B cell (primary cell): ENCODE data around the gene AP1M1. TPM values are rescaled to one million over a fixed set of nuclear protein-coding genes. Genes with fewer than 3 reads are reported as not detected.

Experiments used
- ATAC-seq: fragments of 200-7000 bp; cut with Tn5 transposase; one replicate; pipeline ENCODE4 v1.10.0; 2021; ENCODE audit warnings: low read depth, mild to moderate bottlenecking, moderate number of reproducible peaks, moderate library complexity
- CTCF ChIA-PET: fragments of 350-600 bp; sonication (Branson Sonifier 250); formaldehyde crosslinking; loops from one replicate; lab custom pipeline; 2021; ENCODE audit warnings: antibody characterized with exemption, inconsistent platforms; lab: Charles Lee
- POLR2A ChIA-PET: fragments of 350-600 bp; sonication (Branson Sonifier 250); formaldehyde crosslinking; loops from one replicate; lab custom pipeline; 2021; ENCODE audit warnings: antibody characterized with exemption; lab: Charles Lee
- DNase-seq: peaks from one replicate; pipeline ENCODE4 v3.0.0; 2013
- H2AFZ ChIP-seq: 2 replicates; pipeline ENCODE4 v1.6.1; 2012; ENCODE audit warnings: mild to moderate bottlenecking, low read depth, low read length; ENCODE audit not compliant: insufficient read depth, poor library complexity, severe bottlenecking
- H3K27ac ChIP-seq, 2 donors: 1 replicate in 1 of 2; 2 replicates in 1 of 2; pipeline ENCODE4 v1.5.1; 2012 to 2013; ENCODE audit warnings: low read length in 2 of 2, mild to moderate bottlenecking in 2 of 2, moderate library complexity in 1 of 2
- H3K27me3 ChIP-seq, 4 experiments: fragments of 200-600 bp in 1 of 4; sonication (generic) in 1 of 4; replicated peaks in 1 of 4; 1 replicate in 2 of 4; 2 replicates in 2 of 4; pipeline versions ENCODE4 v1.6.1 to v1.7.0; 2013 to 2016; ENCODE audit warnings: low read length in 3 of 4, mild to moderate bottlenecking in 2 of 4, mixed read lengths in 1 of 4, moderate library complexity in 1 of 4; ENCODE audit not compliant: insufficient read depth in 4 of 4, control insufficient read depth in 3 of 4; ENCODE audit errors: control extremely low read depth in 1 of 4
- H3K36me3 ChIP-seq, 2 experiments: replicated peaks in 1 of 2; 1 replicate in 1 of 2; 2 replicates in 1 of 2; pipeline versions ENCODE4 v1.6.1 to v1.7.1; 2013; ENCODE audit warnings: low read length in 1 of 2; ENCODE audit not compliant: insufficient read depth in 2 of 2, control insufficient read depth in 1 of 2; ENCODE audit errors: control extremely low read depth in 1 of 2, extremely low read depth in 1 of 2
- H3K4me1 ChIP-seq, 2 donors: fragments of 200-600 bp in 1 of 2; sonication (generic) in 1 of 2; 1 replicate in 1 of 2; 2 replicates in 1 of 2; pipeline versions ENCODE4 v1.5.1 to v1.6.1; 2013 to 2017; ENCODE audit warnings: low read length in 2 of 2; ENCODE audit not compliant: control insufficient read depth in 2 of 2, insufficient read depth in 2 of 2
- H3K4me2 ChIP-seq: replicated peaks from 2 replicates; pipeline ENCODE3; 2012; ENCODE audit warnings: mild to moderate bottlenecking, low read depth, low read length; ENCODE audit not compliant: poor library complexity, severe bottlenecking
- H3K4me3 ChIP-seq, 5 experiments: fragments of 200-600 bp in 1 of 5; sonication (generic) in 1 of 5; 1 replicate in 3 of 5; 2 replicates in 2 of 5; pipeline versions ENCODE4 v1.5.1 to v1.7.0; 2011 to 2016; ENCODE audit warnings: low read length in 4 of 5, mild to moderate bottlenecking in 4 of 5, low read depth in 2 of 5, control low read depth in 1 of 5, moderate library complexity in 1 of 5; ENCODE audit not compliant: insufficient read depth in 1 of 5; ENCODE audit errors: control extremely low read depth in 1 of 5, extremely low read depth in 1 of 5
- H3K79me2 ChIP-seq: fragments of 200-600 bp; sonication (generic); one replicate; pipeline ENCODE4 v1.6.0; 2016; ENCODE audit warnings: low read length; ENCODE audit not compliant: control insufficient read depth, insufficient read depth
- H3K9ac ChIP-seq: fragments of 200-600 bp; sonication (generic); 2 replicates; pipeline ENCODE4 v1.6.1; 2017; ENCODE audit warnings: mild to moderate bottlenecking, low read length, moderate library complexity
- H3K9me3 ChIP-seq, 3 donors: one replicate each; pipeline versions ENCODE4 v1.6.1 to v1.7.1; 2013; ENCODE audit warnings: low read length in 2 of 3; ENCODE audit not compliant: control insufficient read depth in 2 of 3, insufficient read depth in 1 of 3; ENCODE audit errors: control extremely low read depth in 1 of 3
- H4K20me1 ChIP-seq: 2 replicates; pipeline ENCODE4 v1.6.0; 2012; ENCODE audit warnings: mild to moderate bottlenecking, low read length; ENCODE audit not compliant: insufficient read depth, control insufficient read depth, poor library complexity, severe bottlenecking
- H3K27ac Mint-ChIP-seq: one replicate; pipeline ENCODE4 v1.8.0; 2021; ENCODE audit warnings: mixed read lengths
- H3K27me3 Mint-ChIP-seq: one replicate; pipeline ENCODE4 v1.8.0; 2021; ENCODE audit warnings: mixed read lengths
- H3K4me1 Mint-ChIP-seq: one replicate; pipeline ENCODE4 v1.8.0; 2021; ENCODE audit warnings: mixed read lengths
- H3K4me3 Mint-ChIP-seq: one replicate; pipeline ENCODE4 v1.8.0; 2021; ENCODE audit warnings: mixed read lengths
- H3K9me3 Mint-ChIP-seq: one replicate; pipeline ENCODE4 v1.8.0; 2022; ENCODE audit warnings: mixed read lengths; ENCODE audit not compliant: insufficient read depth
- CTCF ChIP-seq: fragments of 200-600 bp; IDR thresholded peaks from one replicate; pipeline ENCODE4 v1.8.0; 2022; ENCODE audit warnings: antibody characterized with exemption, mild to moderate bottlenecking
- EZH2 ChIP-seq: IDR thresholded peaks from 2 replicates; pipeline ENCODE4 v1.6.1; 2012; ENCODE audit warnings: borderline replicate concordance, low read depth, mild to moderate bottlenecking, moderate library complexity, low read length; ENCODE audit not compliant: insufficient read depth, poor library complexity, severe bottlenecking
- WGBS: methylation state at CpG from one replicate; pipeline ENCODE4 v1.1.5; 2013; ENCODE audit warnings: missing lambda C conversion rate; ENCODE audit not compliant: insufficient coverage; 5-methylcytosine and 5-hydroxymethylcytosine counted together
- intact Hi-C: fragments of 100-400 bp; cut with micrococcal nuclease; formaldehyde crosslinking; loops from one replicate; pipeline ENCODE4 v1.10.0; 2022
- polyA plus RNA-seq: library from polyadenylated mRNA; depleted of rRNA; stranded (reverse); fragments of >200 nt; gene quantifications from 2 replicates; pipeline ENCODE4 v1.2.3, GENCODE V29; 2012
- total RNA-seq, 2 donors: library from RNA; stranded (reverse); fragments of 120-200 nt in 1 of 2; gene quantifications; 1 replicate in 1 of 2; 2 replicates in 1 of 2; pipeline versions ENCODE4 v1.2.3 to v1.2.4, GENCODE V29; 2013 to 2022

The AP1M1 gene
- total and polyA plus RNA-seq, 2 donors (not counting 1 experiment from before 2014, with no cell fraction given) = 77.8 to 102 TPM

- H3K9me3 Mint-ChIP-seq = no peaks in the 10 kb centered on the region
- Histone ChIP-seq H3K27me3 (no peaks in the 10 kb centered on the region), H3K9ac (no peak overlapping the region), H3K9me3 (no peaks in the 10 kb centered on the region), H4K20me1 (no peaks in the 10 kb centered on the region), H3K4me3 (no peak overlapping the region), H3K79me2 (no peaks in the 10 kb centered on the region), H3K36me3 (no peaks in the 10 kb centered on the region), H3K27ac (no peak overlapping the region), H2AFZ (no peak overlapping the region), H3K4me2 (no peak overlapping the region), H3K4me1 (peaks cover 25 to 29% of the 10 kb centered on the region in 2 donors)
- ChIA-PET POLR2A (no interaction called here), CTCF (interaction anchor here (1.0 to 1.3 kb wide), 2 partner anchors 8 to 11 kb away, joined by 3 read pairs; no protein-coding TSS in a partner anchor)
- H3K27ac Mint-ChIP-seq = peak overlapping the region; percentile 26
- intact Hi-C loops = loop anchor here (5.0 kb wide), 1 partner anchor 33 kb away; no protein-coding TSS in a partner anchor
- no peak for ATAC-seq
- peaks cover 40% of the 10 kb centered on the region for H3K4me1 Mint-ChIP-seq
- H3K4me3 Mint-ChIP-seq = no peak overlapping the region
- WGBS = 100% methylated on average over 4 of the region's 4 CpGs
- H3K27me3 Mint-ChIP-seq = no peaks in the 10 kb centered on the region
- no peak for TF ChIP-seq CTCF
- no peak for TF ChIP-seq EZH2
- DNase-seq = no peak
Observed at GRCh38 chr19:16280306-16280705, 82.6 kb downstream of the AP1M1 start.

GRCh38 chr19:16281743-16282142 lies 84.0 kb downstream of the AP1M1 start:
- CTCF ChIA-PET = interaction anchor here (1.3 kb wide), 2 partner anchors 10 to 21 kb away, joined by 3 read pairs; no protein-coding TSS in a partner anchor
- H3K27me3 ChIP-seq = no peaks in the 10 kb centered on the region
- peaks cover 37 to 44% of the 10 kb centered on the region in 2 donors for H3K4me1 ChIP-seq
- POLR2A ChIA-PET = interaction anchor here (0.6 to 0.7 kb wide), 2 partner anchors 8 to 14 kb away, joined by 3 to 5 read pairs; no protein-coding TSS in a partner anchor
- H4K20me1 ChIP-seq = no peaks in the 10 kb centered on the region
- H3K9ac ChIP-seq = no peak overlapping the region
- no peak overlapping the region for H3K4me3 Mint-ChIP-seq
- H3K4me3 ChIP-seq = no peak overlapping the region
- intact Hi-C loops = loop anchor here (2.0 to 5.0 kb wide), 2 partner anchors 19 to 34 kb away; no protein-coding TSS in a partner anchor
- ATAC-seq (no peak), DNase-seq (no peak)
- peaks cover 46% of the 10 kb centered on the region for H3K4me1 Mint-ChIP-seq
- no peaks in the 10 kb centered on the region for H3K9me3 Mint-ChIP-seq
- H3K4me2 ChIP-seq = no peak overlapping the region
- H3K79me2 ChIP-seq = no peaks in the 10 kb centered on the region
- no peaks in the 10 kb centered on the region for H3K9me3 ChIP-seq
- H2AFZ ChIP-seq = no peak overlapping the region
- H3K27ac ChIP-seq = no peak overlapping the region
- H3K27me3 Mint-ChIP-seq = no peaks in the 10 kb centered on the region
- TF ChIP-seq EZH2 = no peak
- no peak for TF ChIP-seq CTCF
- 100% methylated on average over 2 of the region's 5 CpGs for WGBS
- no peak overlapping the region for H3K27ac Mint-ChIP-seq
- no peaks in the 10 kb centered on the region for H3K36me3 ChIP-seq
